Liver (tissue), 3 donors: ENCODE data around the gene CHDH.

ENCODE experiments used
- FOXA2 ChIP-seq: IDR thresholded peaks from 2 replicates; pipeline ENCODE4 v1.6.1; 2016; ENCODE audit warnings: antibody characterized with exemption
- RAD21 ChIP-seq, 2 donors: IDR thresholded peaks; 2 replicates each; pipeline ENCODE4 v1.6.1; 2016; ENCODE audit warnings: antibody characterized with exemption in 2 of 2, mild to moderate bottlenecking in 2 of 2
- TF ChIP-seq, protein P1 (sequence below): fragments of 150-350 bp; IDR thresholded peaks from 2 replicates; pipeline ENCODE4 v1.5.1; 2017; ENCODE audit warnings: improper control_type of control experiment, low read depth, low read length; ENCODE audit not compliant: missing input control
- TF ChIP-seq, protein P2 (sequence below): IDR thresholded peaks from 2 replicates; pipeline ENCODE4 v1.6.1; 2016; ENCODE audit warnings: antibody characterized with exemption, mild to moderate bottlenecking
- TF ChIP-seq, protein P3 (sequence below): IDR thresholded peaks from 2 replicates; pipeline ENCODE4 v1.6.1; 2016; ENCODE audit warnings: antibody characterized with exemption
- donor health status: healthy.
- donor health status: healthy.

DNA sequence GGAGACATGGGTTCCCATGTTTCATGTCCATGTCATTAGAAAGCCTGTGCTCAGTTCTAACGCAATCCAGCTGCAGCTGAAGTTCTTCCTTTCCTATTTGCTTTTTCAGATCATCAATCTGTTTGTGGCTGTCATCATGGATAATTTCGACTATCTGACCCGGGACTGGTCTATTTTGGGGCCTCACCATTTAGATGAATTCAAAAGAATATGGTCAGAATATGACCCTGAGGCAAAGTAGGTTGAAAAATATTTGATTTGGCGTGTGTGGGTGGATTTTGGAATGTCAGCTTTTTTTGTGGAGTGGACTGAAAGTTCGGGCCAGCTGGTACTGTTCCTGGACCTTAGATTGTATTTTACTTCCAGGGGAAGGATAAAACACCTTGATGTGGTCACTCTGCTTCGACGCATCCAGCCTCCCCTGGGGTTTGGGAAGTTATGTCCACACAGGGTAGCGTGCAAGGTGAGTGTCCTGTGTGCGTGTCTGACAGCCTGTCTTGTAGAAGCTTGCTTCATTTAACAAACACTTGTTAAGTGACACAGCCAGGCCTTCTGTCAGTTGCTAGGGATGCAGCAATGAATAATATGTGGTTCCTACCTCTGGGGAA is 69.6 kb downstream of the CHDH start:
- TF ChIP-seq, protein P1, sequence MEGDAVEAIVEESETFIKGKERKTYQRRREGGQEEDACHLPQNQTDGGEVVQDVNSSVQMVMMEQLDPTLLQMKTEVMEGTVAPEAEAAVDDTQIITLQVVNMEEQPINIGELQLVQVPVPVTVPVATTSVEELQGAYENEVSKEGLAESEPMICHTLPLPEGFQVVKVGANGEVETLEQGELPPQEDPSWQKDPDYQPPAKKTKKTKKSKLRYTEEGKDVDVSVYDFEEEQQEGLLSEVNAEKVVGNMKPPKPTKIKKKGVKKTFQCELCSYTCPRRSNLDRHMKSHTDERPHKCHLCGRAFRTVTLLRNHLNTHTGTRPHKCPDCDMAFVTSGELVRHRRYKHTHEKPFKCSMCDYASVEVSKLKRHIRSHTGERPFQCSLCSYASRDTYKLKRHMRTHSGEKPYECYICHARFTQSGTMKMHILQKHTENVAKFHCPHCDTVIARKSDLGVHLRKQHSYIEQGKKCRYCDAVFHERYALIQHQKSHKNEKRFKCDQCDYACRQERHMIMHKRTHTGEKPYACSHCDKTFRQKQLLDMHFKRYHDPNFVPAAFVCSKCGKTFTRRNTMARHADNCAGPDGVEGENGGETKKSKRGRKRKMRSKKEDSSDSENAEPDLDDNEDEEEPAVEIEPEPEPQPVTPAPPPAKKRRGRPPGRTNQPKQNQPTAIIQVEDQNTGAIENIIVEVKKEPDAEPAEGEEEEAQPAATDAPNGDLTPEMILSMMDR = no peak
- TF ChIP-seq FOXA2 (no peak), RAD21 (IDR thresholded peaks at IDR 0.05) (no peak)
- TF ChIP-seq, protein P2, sequence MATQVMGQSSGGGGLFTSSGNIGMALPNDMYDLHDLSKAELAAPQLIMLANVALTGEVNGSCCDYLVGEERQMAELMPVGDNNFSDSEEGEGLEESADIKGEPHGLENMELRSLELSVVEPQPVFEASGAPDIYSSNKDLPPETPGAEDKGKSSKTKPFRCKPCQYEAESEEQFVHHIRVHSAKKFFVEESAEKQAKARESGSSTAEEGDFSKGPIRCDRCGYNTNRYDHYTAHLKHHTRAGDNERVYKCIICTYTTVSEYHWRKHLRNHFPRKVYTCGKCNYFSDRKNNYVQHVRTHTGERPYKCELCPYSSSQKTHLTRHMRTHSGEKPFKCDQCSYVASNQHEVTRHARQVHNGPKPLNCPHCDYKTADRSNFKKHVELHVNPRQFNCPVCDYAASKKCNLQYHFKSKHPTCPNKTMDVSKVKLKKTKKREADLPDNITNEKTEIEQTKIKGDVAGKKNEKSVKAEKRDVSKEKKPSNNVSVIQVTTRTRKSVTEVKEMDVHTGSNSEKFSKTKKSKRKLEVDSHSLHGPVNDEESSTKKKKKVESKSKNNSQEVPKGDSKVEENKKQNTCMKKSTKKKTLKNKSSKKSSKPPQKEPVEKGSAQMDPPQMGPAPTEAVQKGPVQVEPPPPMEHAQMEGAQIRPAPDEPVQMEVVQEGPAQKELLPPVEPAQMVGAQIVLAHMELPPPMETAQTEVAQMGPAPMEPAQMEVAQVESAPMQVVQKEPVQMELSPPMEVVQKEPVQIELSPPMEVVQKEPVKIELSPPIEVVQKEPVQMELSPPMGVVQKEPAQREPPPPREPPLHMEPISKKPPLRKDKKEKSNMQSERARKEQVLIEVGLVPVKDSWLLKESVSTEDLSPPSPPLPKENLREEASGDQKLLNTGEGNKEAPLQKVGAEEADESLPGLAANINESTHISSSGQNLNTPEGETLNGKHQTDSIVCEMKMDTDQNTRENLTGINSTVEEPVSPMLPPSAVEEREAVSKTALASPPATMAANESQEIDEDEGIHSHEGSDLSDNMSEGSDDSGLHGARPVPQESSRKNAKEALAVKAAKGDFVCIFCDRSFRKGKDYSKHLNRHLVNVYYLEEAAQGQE = no peak
- TF ChIP-seq, protein P3, sequence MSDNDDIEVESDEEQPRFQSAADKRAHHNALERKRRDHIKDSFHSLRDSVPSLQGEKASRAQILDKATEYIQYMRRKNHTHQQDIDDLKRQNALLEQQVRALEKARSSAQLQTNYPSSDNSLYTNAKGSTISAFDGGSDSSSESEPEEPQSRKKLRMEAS = no peak
